Caco-2 (cell line): ENCODE measurements around the gene EEF1A1. TPM values are rescaled to one million over a fixed set of nuclear protein-coding genes. Genes with fewer than 3 reads are reported as not detected.
"Not testable (repeated sequence)": the region's sequence is repeated elsewhere in the genome, so short reads cannot be mapped to it uniquely, and the experiment has no call there.

Experiments
- BruUV-seq: library from RNA; stranded (reverse); fragments of 400-500 nt; replicated peaks from 2 replicates; lab custom pipeline; 2021; lab: Mats Ljungman, UMichigan
- CTCF ChIA-PET: fragments of 300-600 bp; sonication (Branson Sonifier 250); formaldehyde crosslinking; loops from one replicate; lab custom pipeline; 2022; ENCODE audit warnings: antibody characterized with exemption; lab: Charles Lee
- POLR2A ChIA-PET: fragments of 300-600 bp; sonication (Branson Sonifier 250); formaldehyde crosslinking; loops from one replicate; lab custom pipeline; 2022; ENCODE audit warnings: antibody characterized with exemption; lab: Charles Lee
- DNase-seq, 2 experiments: peaks; one replicate each; pipeline versions ENCODE4 v3.0.0 to v3.0.0-alpha.2; 2020 to 2022
- H3K27me3 ChIP-seq: replicated peaks from 2 replicates; pipeline ENCODE4 v1.6.0; 2011; ENCODE audit warnings: low read length; ENCODE audit not compliant: control insufficient read depth, insufficient read depth
- H3K36me3 ChIP-seq: 2 replicates; pipeline ENCODE4 v1.5.1; 2011; ENCODE audit warnings: low read length; ENCODE audit not compliant: control insufficient read depth, insufficient read depth
- H3K4me1 ChIP-seq: fragments of 250-450 bp; sonication (Bioruptor Pico); 2 replicates; pipeline ENCODE4 v1.5.1; 2020; ENCODE audit warnings: mild to moderate bottlenecking
- H3K4me3 ChIP-seq: 2 replicates; pipeline ENCODE4 v1.5.1; 2011; ENCODE audit warnings: low read depth, mild to moderate bottlenecking, control low read depth, low read length
- H3K9me3 ChIP-seq: fragments of 250-450 bp; sonication (Bioruptor Pico); 2 replicates; pipeline ENCODE4 v1.5.1; 2020; ENCODE audit warnings: mild to moderate bottlenecking, moderate library complexity
- H3K27ac Mint-ChIP-seq: one replicate; pipeline ENCODE4 v1.8.0; 2022; ENCODE audit warnings: mixed read lengths; ENCODE audit not compliant: unreplicated experiment
- H3K27me3 Mint-ChIP-seq: one replicate; pipeline ENCODE4 v1.8.0; 2022; ENCODE audit warnings: mixed read lengths; ENCODE audit not compliant: insufficient read depth, unreplicated experiment
- H3K36me3 Mint-ChIP-seq: one replicate; pipeline ENCODE4 v1.8.0; 2022; ENCODE audit warnings: mild to moderate bottlenecking, mixed read lengths; ENCODE audit not compliant: insufficient read depth, unreplicated experiment
- H3K4me1 Mint-ChIP-seq: one replicate; pipeline ENCODE4 v1.8.0; 2022; ENCODE audit warnings: low read depth, mixed read lengths; ENCODE audit not compliant: unreplicated experiment
- H3K4me3 Mint-ChIP-seq: one replicate; pipeline ENCODE4 v1.8.0; 2022; ENCODE audit warnings: mild to moderate bottlenecking, moderate library complexity, mixed read lengths; ENCODE audit not compliant: unreplicated experiment
- H3K9me3 Mint-ChIP-seq: one replicate; pipeline ENCODE4 v1.8.0; 2022; ENCODE audit warnings: mixed read lengths; ENCODE audit not compliant: unreplicated experiment
- CTCF ChIP-seq, 2 experiments: fragments of 200-600 bp in 1 of 2; IDR thresholded peaks; 1 replicate in 1 of 2; 2 replicates in 1 of 2; pipeline versions ENCODE4 v1.5.1 to v1.8.0; 2011 to 2022; ENCODE audit warnings: antibody characterized with exemption in 1 of 2, control low read depth in 1 of 2, inconsistent platforms in 1 of 2, low read depth in 1 of 2, low read length in 1 of 2, mild to moderate bottlenecking in 1 of 2, moderate library complexity in 1 of 2; ENCODE audit not compliant: insufficient read depth in 1 of 2, severe bottlenecking in 1 of 2, unreplicated experiment in 1 of 2
- intact Hi-C: fragments of 100-400 bp; cut with micrococcal nuclease; formaldehyde crosslinking; loops from one replicate; pipeline ENCODE4 v1.10.0; 2022; ENCODE audit not compliant: unreplicated experiment
- total RNA-seq: library from RNA; stranded (reverse); gene quantifications from 2 replicates; pipeline ENCODE4 v1.2.3, GENCODE V29; 2022

EEF1A1 gene
- total RNA-seq, 1 experiment from 2014 or later = 9,491 TPM

GRCh38 chr6:73556836-73557235 is 36.0 kb upstream of the EEF1A1 start:
- BruUV-seq = no TSS peak
- Mint-ChIP-seq H3K4me3 (no peak overlapping the region), H3K4me1 (peaks cover 11% of the 10 kb centered on the region), H3K27ac (no peak overlapping the region), H3K9me3 (no peaks in the 10 kb centered on the region), H3K36me3 (no peaks in the 10 kb centered on the region), H3K27me3 (no peaks in the 10 kb centered on the region)
- Histone ChIP-seq H3K36me3 (no peaks in the 10 kb centered on the region), H3K27me3 (no peaks in the 10 kb centered on the region), H3K4me3 (no peak overlapping the region), H3K4me1 (peaks cover 29% of the 10 kb centered on the region), H3K9me3 (no peaks in the 10 kb centered on the region)
- DNase-seq = no peak
- ChIA-PET CTCF (interaction anchor here (1.2 kb wide), 1 partner anchor 10 kb away, joined by 3 read pairs; no protein-coding TSS in a partner anchor), POLR2A (interaction anchor here (0.5 kb wide), 1 partner anchor 106 kb away, joined by 4 read pairs; no protein-coding TSS in a partner anchor)
- TF ChIP-seq CTCF (IDR thresholded peaks at IDR 0.05; ENCODE audit: insufficient read depth in 1 of 2, low read depth in 1 of 2, low read length in 1 of 2, severe bottlenecking in 1 of 2, unreplicated experiment in 1 of 2) = no peak
- intact Hi-C loops = no loop called here

GRCh38 chr6:73555380-73555949 is 34.6 kb upstream of the EEF1A1 start:
- POLR2A ChIA-PET, CTCF ChIA-PET, H3K27me3 ChIP-seq, H3K9me3 Mint-ChIP-seq, DNase-seq, intact Hi-C loops, H3K9me3 ChIP-seq, BruUV-seq, H3K4me3 ChIP-seq, H3K36me3 Mint-ChIP-seq, H3K27ac Mint-ChIP-seq, H3K27me3 Mint-ChIP-seq, H3K36me3 ChIP-seq, H3K4me1 Mint-ChIP-seq, H3K4me3 Mint-ChIP-seq: not testable (repeated sequence)
- H3K4me1 ChIP-seq = peaks cover 20% of the 10 kb centered on the region

GRCh38 chr6:73551115-73551514 is 30.3 kb upstream of the EEF1A1 start:
- H3K36me3 ChIP-seq, POLR2A ChIA-PET, CTCF ChIA-PET, DNase-seq, H3K36me3 Mint-ChIP-seq, H3K27me3 Mint-ChIP-seq, intact Hi-C loops, BruUV-seq, H3K4me3 Mint-ChIP-seq, H3K9me3 ChIP-seq, H3K4me3 ChIP-seq, H3K4me1 ChIP-seq, H3K9me3 Mint-ChIP-seq, H3K27me3 ChIP-seq, H3K4me1 Mint-ChIP-seq, H3K27ac Mint-ChIP-seq: not testable (repeated sequence)

GRCh38 chr6:73548458-73549446 is 27.9 kb upstream of the EEF1A1 start:
- H3K36me3 Mint-ChIP-seq = no peaks in the 10 kb centered on the region
- 0 out of 2 replicates have a peak, but pooled peaks cover 5% of the 10 kb centered on the region for H3K4me1 ChIP-seq
- H3K9me3 Mint-ChIP-seq = peaks cover 5% of the 10 kb centered on the region
- H3K9me3 ChIP-seq = no peaks in the 10 kb centered on the region
- H3K4me1 Mint-ChIP-seq = no peaks in the 10 kb centered on the region
- H3K36me3 ChIP-seq = no peaks in the 10 kb centered on the region
- no peaks in the 10 kb centered on the region for H3K27me3 ChIP-seq
- H3K27ac Mint-ChIP-seq = no peak overlapping the region
- H3K27me3 Mint-ChIP-seq = no peaks in the 10 kb centered on the region
- intact Hi-C loops = no loop called here
- no peak overlapping the region for H3K4me3 ChIP-seq
- TF ChIP-seq CTCF (IDR thresholded peaks at IDR 0.05; ENCODE audit: insufficient read depth in 1 of 2, low read depth in 1 of 2, low read length in 1 of 2, severe bottlenecking in 1 of 2, unreplicated experiment in 1 of 2) = no peak
- DNase-seq = no peak
- ChIA-PET POLR2A (interaction anchor here (0.5 to 0.9 kb wide), 4 partner anchors 17 to 1048 kb away, joined by 3 to 10 read pairs (median 4); no protein-coding TSS in a partner anchor), CTCF (no interaction called here)
- H3K4me3 Mint-ChIP-seq = no peak overlapping the region
- no TSS peak for BruUV-seq
